Colon (tissue), 2 donors: ENCODE data around the gene TEX19.

ENCODE experiments used
- FAIRE-seq: peaks from 2 replicates; lab custom pipeline; 2012; peaks lifted over from hg19 to GRCh38; lab: Jason Lieb, UNC
- donor health status: control.
- donor health status: control.

The TEX19 gene, protein sequence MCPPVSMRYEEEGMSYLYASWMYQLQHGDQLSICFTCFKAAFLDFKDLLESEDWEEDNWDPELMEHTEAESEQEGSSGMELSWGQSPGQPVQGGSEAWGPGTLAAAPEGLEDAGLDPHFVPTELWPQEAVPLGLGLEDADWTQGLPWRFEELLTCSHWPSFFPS

GRCh38 chr17:82358465-82359350 lies at the start of gene TEX19:
TSS of gene TEX19 (plus strand) at chr17:82359247. CDS start at chr17:82362151, 2,904 bp downstream.
- no peak for FAIRE-seq

DNA sequence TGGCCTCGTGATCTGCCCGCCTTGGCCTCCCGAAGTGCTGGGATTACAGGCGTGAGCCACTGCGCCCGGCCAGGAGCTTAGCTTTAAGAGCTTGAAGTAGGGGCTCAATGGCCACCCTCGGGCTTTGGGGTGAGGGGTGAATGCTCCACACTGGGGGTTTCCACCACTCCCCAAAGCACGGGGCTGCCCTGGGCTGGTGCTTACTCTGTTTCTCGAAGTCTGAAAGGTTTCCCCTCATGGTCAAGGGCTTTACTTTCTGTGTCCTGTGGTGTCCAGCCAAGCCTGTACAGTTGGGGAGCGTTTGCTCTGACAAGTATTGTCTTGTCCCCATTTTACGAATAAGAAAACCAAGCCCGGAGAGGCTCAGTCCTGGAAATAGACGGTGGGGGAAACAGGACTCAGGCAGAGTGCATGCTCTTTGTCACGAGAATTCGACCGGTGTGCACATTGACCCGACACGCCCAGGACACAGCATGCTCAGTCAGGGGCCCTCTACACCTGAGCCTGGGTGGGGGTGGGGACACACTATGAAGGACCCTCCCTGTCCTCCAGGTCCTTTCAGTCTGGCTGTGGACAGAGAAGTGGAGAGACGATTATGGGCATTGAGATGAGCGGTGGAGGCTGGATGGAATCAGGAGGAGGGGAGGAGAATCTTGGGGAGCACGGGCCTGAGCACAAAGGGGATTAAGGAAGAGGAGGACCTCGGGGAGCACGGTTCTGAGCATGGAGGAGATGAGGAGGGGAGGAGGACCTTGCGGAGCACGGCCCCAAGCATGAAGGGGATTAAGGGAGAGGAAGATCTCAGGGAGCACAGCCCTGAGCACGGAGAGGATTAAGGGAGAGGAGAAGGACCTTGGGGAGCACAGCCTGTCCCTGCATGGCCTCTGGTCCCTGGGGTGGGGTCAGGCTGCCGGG lies 49.1 kb upstream of the TEX19 start:
- no peak for FAIRE-seq

DNA sequence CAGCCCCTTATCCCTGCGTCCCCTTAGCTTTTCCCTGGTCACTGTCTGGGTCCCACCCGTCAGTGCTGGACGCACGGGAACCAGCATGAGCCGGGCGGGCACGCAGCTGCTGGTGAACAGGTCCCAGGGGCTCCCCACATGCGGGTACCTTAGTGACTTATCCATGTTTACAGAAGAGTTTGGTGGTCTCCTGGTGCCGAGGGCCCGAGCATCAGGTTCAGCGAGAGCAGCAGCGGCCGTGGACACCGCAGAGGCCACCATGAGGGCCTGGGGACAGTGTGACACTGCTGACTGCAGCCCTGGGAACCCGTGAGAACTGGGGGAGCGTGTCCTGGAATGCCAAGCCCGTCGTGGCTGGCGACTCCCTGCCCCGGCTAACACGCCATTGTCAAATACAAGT lies 48.2 kb upstream of the TEX19 start:
- no peak for FAIRE-seq

GRCh38 chr17:82311971-82312370 lies 47.1 kb upstream of the TEX19 start:
- no peak for FAIRE-seq

DNA sequence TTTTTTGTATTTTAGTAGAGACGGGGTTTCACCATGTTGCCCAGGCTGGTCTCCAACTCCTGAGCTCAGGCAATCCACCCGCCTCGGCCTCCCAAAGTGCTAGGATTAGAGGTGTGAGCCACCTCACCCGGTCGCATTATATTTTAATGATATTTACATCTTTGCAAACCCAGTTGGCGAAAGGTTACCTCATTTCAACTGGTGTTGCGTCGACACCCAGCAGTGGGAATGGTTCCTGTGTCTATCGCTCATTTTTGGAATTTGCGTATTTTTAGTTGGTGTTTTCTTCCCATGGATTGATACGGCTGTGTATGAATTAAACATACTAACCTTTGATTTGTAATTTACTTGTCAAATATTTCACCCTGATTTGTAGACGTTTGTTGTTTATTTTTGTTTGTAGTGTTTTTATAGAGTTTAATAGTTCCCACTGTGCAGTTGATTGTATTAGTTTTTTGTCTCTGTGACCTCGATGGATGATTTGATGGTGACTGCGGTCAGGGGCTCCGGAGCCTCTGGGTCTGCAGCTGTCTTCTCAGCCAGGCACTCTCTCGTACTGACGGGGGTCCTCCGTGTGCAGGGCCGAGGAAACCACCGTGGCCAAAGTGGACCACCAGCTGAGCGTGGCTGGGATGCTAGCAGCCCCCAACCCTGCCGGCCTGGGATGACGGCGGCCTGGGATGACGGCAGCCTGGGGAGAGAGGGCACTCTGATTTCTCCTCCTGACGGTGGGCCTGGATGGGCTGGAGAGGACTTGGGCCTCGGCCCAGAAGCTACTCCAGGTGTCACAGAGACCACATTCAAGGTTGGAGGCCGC lies 45.6 kb upstream of the TEX19 start:
- no peak for FAIRE-seq

GRCh38 chr17:82314012-82314726 lies 44.9 kb upstream of the TEX19 start:
- FAIRE-seq: no peak

DNA sequence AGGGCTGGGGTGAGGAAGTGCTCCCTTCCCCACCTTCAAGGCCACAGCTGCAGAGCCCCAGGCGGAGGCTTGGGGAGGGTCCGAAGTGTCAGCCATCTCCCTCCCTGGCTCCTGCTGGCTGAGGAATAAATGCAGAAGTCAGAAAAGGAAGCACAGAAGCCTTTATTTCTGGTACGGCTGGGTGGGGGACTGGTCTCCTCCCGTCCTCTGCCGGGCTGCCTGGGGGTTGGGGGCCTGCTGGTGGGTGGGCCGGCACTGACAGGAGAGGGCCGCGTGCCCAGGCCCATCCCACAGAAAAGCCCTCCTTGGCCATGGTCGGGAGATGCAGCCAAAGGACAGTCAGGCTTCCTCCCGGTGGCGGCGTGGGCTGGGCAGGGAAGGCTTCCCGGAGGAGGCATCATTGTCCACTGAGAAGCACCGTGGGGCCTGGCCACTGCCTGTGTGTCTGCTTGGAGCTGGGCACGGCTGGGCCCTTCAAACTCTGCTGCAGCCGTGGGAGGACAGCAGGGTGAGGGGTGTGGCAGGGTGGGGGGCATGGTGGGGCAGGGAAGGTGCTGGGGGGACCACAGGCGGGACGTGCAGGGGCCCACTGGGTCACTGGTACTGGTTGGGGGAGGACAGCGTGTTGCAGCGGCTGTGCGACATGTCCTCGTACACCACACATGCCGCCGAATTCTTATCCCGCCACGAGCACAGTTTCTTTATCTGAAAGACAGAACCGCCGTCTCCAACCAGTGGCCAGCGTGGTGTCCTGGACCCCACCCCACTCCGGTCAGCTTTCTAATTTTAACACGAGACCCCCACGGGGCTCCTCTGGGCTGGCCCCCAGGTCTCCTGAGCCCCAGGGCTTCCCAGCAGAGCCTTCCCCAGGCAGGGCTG lies 44.1 kb upstream of the TEX19 start:
- FAIRE-seq: no peak

GRCh38 chr17:82315703-82316358 lies 43.2 kb upstream of the TEX19 start:
- FAIRE-seq: no peak

DNA sequence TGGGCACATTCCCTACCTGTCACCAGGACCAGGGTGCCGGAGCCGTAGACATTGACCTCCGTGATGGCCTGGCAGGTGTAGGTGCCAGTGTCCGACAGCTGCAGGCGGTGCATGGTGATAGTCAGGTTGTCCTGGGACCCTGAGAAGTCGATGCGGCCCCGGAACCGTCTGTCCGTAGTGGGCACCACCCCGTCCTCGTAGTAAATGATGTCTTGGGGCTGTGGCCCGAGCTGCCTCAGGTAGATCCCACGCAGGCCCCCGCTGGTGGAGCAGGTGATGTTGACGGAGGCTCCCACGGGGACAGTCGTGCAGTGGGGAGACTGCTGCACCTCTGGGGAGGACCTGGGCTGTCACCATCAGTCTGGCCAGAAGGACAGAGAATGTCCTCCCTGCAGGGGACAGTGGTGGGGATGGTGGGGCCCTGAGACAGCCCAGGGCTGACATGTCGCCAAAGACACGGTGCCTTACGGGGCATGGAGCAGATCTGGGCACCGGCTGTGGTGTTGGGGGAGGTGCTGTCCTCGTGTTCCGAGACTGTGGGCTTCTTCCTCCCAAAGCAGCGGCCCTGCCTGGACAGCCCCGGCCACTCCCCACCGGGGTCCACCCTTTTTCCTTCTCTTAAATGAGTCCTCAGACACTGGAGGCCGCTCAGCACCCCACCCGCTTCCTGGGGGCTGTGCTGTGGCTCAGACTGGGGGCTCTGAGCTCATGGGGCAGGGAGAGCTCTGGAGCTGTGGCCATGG lies 42.2 kb upstream of the TEX19 start:
- FAIRE-seq: no peak

DNA sequence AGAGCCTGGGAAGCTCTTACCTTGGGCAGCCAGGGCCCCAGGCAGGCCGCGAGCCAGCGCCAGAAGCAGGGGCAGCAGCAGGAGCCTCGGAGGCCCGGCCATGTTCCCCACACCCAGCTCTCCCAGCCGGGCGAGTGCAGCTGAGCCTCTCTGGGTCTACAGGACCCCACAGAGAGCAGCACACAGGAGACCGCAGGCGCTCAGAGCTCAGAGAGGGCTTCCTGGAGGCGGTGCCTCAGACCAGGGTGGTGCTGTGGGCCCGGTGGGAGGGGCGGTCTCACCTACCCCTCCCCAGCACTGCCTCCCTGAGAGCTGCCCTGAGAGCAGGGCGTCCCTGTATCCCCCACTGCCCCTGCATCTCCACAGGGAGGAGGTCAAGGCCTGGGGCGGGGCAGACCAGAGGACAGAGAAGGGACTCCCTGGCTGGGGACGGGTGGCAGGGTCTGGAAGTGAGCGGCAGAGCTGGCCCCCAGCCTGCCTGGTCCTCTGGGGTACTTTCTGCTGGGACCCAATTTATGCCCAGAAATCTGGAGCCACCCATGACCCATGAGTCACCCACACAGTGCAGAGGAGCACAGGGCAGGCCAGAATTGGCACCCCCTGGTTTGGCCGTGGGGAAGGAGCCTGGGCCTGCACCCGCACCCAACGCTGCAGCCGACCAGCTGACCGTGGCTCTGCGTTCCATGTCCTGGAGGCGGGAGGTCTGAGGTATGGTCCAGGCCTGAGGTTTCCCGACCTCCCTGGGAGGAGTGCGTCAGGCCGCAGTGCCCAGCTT lies 41.5 kb upstream of the TEX19 start, which contains the start of gene CD7:
Gene CD7 (minus strand): TSS at position 215 of the 775 bp plus-strand sequence. CDS start 113 bp downstream, at position 102.
- FAIRE-seq: no peak

DNA sequence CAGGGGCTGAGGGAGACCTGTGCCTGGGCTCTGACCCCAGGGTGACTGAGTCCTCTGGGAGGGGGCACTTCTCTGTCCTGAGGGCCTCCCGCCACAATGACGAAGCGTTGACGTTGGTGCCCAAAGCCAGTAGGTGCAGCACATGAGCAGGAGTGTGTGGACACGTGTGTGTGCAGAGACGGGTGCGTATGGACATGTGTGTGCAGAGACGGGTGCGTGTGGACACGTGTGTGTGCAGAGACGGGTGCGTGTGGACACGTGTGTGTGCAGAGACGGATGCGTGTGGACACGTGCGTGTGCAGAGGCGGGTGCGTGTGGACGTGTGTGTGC lies 40.9 kb upstream of the TEX19 start:
- FAIRE-seq: no peak

DNA sequence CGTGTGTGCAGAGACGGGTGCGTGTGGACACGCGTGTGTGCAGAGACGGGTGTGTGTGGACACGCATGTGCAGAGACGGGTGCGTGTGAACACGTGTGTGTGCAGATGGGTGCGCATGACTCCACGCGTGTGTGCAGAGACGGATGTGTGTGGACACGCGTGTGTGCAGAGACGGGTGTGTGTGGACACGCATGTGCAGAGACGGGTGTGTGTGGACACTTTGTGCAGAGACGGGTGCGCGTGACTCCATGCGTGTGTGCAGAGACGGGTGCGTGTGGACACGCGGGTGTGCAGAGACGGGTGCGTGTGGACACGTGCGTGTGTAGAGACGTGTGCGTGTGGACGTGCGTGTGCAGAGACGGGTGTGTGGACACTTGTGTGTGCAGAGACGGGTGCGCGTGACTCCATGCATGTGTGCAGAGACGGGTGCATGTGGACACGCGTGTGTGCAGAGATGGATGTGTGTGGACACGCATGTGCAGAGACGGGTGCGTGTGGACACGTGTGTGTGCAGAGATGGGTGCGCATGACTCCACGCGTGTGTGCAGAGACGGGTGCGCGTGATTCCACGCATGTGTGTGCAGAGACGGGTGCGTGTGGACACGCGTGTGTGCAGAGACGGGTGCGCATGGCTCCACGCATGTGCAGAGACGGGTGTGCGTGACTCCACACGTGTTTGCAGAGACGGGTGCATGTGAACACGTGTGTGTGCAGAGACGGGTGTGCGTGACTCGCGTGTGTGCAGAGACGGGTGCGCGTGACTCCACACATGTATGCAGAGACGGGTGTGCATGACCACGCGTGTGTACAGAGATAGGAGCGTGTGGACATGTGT lies 40.1 kb upstream of the TEX19 start:
- FAIRE-seq: no peak

GRCh38 chr17:82319619-82320062 lies 39.4 kb upstream of the TEX19 start:
- FAIRE-seq: no peak

DNA sequence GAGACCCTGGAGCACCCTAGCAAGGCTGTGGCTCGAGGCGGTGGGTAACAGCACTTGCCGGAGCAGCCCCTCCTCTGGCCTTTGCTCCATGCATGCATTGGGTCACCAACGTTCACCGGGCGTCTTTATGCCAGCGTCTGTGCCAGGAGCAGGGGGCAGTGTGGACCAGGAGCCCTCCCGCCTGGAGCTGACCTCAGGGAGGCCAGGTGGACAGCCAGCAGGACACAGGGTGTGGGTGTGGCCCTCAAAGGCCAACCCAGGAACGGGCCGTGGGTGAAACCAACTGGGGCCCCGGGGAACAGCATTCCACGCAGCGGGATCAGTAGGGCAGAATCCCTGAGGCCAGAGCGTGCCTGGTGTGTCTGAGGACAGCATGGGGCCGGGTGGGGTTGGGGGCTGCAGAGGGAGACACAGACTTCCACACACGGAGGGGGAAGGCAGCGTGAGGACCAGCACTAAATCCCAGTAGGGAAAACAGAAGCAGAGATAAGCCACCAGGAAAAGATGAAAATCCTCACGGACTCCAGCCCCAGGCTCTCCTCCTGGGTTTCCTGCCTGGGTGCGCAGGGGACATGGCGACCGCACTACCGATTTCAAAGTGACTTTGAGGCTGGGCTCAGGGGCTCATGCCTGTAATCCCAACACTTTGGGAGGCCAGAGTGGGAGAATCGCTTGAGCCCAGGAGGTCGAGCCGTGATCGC lies 38.8 kb upstream of the TEX19 start:
- FAIRE-seq: no peak

GRCh38 chr17:82320956-82321927 lies 37.8 kb upstream of the TEX19 start:
- no peak for FAIRE-seq
